Measurements from ENCODE around the gene RNF2. TPM values are rescaled to one million over a fixed set of nuclear protein-coding genes. Genes with fewer than 3 reads are reported as not detected.
"Not testable (repeated sequence)": the region's sequence is repeated elsewhere in the genome, so short reads cannot be mapped to it uniquely, and the experiment has no call there.

Gene RNF2
- 10 to 100 TPM; 19.7 to 20.0 TPM for total RNA-seq

DNA sequence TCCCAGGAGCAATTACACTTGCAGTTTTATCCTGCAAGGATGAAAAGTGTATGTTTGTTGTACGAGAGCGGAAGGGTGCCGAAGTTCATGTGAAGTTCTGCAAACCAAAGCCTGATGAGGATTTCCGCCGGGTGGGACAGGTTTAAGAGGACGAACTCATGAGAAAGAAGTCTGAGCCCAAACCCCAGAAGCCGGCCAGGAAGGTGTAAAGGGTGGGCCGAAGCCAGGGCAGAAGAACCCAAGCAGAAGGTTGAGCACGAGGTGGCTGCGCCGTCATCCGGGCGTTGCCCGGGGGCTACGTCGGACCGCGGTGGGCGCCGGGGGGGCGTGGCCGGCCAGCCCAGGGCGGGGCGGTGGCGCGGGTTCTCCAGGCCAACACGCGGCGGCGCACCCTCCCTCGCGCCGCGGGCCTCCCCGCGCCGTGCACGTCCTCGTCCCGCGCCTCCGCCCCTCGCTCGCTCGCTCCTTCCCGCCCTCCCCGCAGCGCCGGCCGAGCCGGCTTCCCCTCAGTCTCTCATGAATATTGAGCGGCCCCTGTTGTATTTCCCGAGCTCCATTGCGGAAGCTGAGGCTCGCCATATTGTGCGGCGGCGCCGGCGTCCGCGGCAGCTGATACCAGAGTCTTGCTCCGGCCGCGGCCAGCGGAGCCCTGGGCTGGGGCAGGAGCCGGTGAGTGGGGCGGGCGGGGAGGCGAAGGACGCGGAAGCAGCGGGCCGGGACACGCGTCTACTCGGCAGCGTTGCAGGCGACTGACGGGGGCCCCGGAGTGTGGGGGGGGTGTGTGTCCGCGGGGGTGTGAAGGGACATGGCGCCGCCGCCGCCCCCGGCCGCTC, at the start of gene RNF2:
RNF2 (plus strand) TSS at position 578 of the 833 bp plus-strand sequence. CDS start 41,996 bp downstream, outside the sequence.
- H3K27me3 Mint-ChIP-seq, result no peaks in the 10 kb centered on the region
- H3K36me3 Mint-ChIP-seq (ENCODE audit: low read depth), result peaks cover 3% of the 10 kb centered on the region
- peak; percentile 82 for DNase-seq
- H3K9me3 Mint-ChIP-seq, result no peaks in the 10 kb centered on the region
- ChIA-PET POLR2A (interaction anchor here (0.8 to 1.9 kb wide), 13 partner anchors 12 to 636 kb away, joined by 3 to 9 read pairs (median 4); partner anchors contain the start of genes NIBAN1, SWT1 and TRMT1L), CTCF (interaction anchor here (0.6 to 2.5 kb wide), 8 partner anchors 11 to 1074 kb away, joined by 3 to 8 read pairs (median 4); no protein-coding TSS in a partner anchor)
- peak within 1 kb of the TSS; percentile 84 for H3K4me3 Mint-ChIP-seq
- peak within 1 kb of the TSS; percentile 70 for H3K27ac Mint-ChIP-seq
- H3K4me1 Mint-ChIP-seq, result peaks cover 23% of the 10 kb centered on the region

DNA sequence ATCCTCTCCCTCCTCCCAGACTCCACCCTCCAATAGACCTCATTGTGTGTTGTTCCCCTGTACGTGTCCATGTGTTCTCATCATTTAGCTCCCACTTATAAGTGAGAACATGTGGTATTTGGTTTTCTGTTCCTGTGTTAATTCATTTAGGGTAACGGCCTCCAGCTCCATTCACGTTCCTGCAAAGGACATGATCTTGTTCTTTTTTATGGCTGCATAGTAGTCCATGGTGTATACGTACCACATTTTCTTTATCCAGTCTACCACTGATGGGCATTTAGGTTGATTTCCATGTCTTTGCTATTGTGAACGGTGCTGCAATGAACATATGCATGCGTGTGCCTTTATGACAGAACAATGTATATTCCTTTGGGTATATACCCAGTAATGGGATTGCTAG, 45.4 kb upstream of the RNF2 start:
- CTCF ChIA-PET; H3K9me3 Mint-ChIP-seq; H3K4me3 Mint-ChIP-seq; H3K36me3 Mint-ChIP-seq (ENCODE audit: low read depth); DNase-seq; POLR2A ChIA-PET; H3K4me1 Mint-ChIP-seq; H3K27ac Mint-ChIP-seq: not testable (repeated sequence)
- H3K27me3 Mint-ChIP-seq, result peaks cover 22% of the 10 kb centered on the region

DNA sequence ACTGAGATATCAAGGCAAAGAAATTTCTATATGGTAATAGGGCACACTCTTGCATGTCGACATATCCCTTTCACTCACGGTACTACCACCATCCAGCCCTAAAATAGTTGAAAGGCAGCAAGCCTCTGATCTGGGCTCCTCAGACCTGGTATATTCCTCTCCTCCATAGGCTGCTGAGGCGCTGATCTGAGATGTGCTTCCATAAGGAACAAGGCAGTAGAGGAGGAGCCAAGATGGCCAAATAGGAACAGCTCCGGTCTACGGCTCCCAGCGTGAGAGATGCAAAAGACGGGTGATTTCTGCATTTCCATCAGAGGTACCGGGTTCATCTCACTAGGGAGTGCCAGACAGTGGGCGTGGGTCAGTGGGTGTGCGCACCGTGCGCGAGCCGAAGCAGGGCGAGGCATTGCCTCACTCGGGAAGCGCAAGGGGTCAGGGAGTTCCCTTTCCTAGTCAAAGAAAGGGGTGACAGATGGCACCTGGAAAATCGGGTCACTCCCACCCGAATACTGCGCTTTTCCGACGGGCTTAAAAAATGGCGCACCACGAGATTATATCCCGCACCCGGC, 44.0 kb upstream of the RNF2 start:
- peaks cover 15% of the 10 kb centered on the region for H3K27me3 Mint-ChIP-seq
- POLR2A ChIA-PET; DNase-seq; H3K36me3 Mint-ChIP-seq (ENCODE audit: low read depth); CTCF ChIA-PET; H3K4me1 Mint-ChIP-seq; H3K9me3 Mint-ChIP-seq; H3K4me3 Mint-ChIP-seq; H3K27ac Mint-ChIP-seq: not testable (repeated sequence)

DNA sequence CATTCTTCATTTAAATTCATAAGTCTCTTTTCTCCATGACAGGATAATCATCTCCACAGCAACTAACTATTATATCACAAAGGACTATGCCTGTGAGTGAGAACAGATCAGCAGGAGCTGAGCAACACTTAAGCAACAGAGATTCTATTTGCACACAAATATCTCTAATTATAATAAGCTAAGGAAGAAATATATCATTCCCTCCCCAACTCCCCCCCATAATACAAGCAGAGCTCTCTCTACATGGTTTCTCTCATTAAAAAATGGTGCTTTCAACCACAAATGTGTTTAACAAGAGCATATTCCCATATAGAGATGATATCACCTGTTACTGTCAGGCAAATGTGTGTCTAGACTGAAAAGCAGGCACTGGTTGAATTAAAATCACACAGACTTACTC, 36.5 kb upstream of the RNF2 start:
- CTCF ChIA-PET, result no interaction called here
- no peak overlapping the region for H3K4me3 Mint-ChIP-seq
- DNase-seq, result no peak
- POLR2A ChIA-PET, result no interaction called here
- no peak overlapping the region for H3K27ac Mint-ChIP-seq
- no peaks in the 10 kb centered on the region for H3K36me3 Mint-ChIP-seq (ENCODE audit: low read depth)
- H3K27me3 Mint-ChIP-seq, result peaks cover 5% of the 10 kb centered on the region
- H3K9me3 Mint-ChIP-seq, result no peaks in the 10 kb centered on the region
- H3K4me1 Mint-ChIP-seq, result no peaks in the 10 kb centered on the region

DNA sequence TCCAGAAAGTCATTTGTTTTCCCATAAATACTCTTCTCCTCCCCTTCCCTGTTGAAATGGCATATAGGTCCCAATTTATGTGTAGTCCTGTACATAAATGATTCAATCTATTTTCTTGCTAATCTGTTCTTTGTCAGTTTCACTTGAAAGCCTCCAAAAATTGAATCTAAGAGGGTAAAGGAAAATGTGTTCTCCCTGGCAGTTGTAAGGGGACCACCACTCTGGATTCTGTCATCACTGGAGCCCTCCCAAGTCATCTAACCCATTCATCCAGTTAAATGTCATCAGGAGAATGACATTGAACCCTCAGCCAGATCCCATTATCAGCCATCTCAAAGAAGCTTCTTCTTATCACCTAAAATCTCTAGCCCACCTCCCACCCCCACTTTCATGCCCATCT, 35.0 kb upstream of the RNF2 start:
- H3K27me3 Mint-ChIP-seq, result peaks cover 3% of the 10 kb centered on the region
- ChIA-PET POLR2A (no interaction called here), CTCF (no interaction called here)
- H3K9me3 Mint-ChIP-seq, result no peaks in the 10 kb centered on the region
- no peak overlapping the region for H3K4me3 Mint-ChIP-seq
- H3K4me1 Mint-ChIP-seq, result no peaks in the 10 kb centered on the region
- no peaks in the 10 kb centered on the region for H3K36me3 Mint-ChIP-seq (ENCODE audit: low read depth)
- no peak for DNase-seq
- H3K27ac Mint-ChIP-seq, result no peak overlapping the region

DNA sequence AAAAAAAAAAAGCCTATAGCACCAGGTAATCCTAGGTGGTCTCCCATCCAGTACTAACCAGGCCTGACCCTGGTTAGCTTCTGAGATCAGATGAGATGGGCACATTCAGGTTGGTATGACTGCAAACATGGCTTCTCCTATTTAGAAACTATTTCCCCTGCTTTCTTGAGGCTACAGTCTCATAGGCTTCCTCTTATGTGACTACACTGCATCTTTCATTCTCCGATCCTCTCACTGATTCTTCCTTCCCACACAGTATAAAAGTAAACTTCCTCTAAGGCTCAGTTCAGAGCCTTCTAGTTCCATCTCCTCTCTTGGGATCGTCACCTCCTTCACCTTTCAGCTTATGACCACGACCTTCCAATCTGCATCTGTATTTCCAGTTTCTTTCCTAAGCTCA, 30.4 kb upstream of the RNF2 start:
- no peak overlapping the region for H3K4me3 Mint-ChIP-seq
- CTCF ChIA-PET, result interaction anchor here (0.6 kb wide), 1 partner anchor 209 kb away, joined by 3 read pairs; no protein-coding TSS in a partner anchor

DNA sequence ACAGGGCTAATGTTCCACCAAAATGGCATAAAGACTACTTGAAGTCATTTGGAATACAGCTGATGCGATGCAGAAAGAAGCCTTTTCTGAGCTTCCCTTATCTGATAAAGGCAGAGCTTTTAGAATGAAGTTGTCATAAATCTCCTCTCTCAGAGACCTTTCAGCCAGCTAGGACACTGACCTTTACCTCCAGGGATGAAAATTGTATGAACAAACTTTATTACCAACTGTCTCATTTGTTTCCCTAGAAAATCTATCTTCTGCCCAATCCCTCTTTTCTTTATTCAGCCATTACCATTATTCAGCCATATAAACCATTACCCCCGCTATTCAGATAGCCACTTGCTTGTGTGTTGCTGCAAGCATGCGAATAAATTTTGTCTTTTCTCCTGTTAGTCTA, 29.7 kb upstream of the RNF2 start:
- no peak overlapping the region for H3K4me3 Mint-ChIP-seq
- no peaks in the 10 kb centered on the region for H3K4me1 Mint-ChIP-seq
- no peaks in the 10 kb centered on the region for H3K9me3 Mint-ChIP-seq
- DNase-seq, result no peak
- POLR2A ChIA-PET, result no interaction called here
- no peak overlapping the region for H3K27ac Mint-ChIP-seq
- H3K27me3 Mint-ChIP-seq, result peaks cover 3% of the 10 kb centered on the region
- CTCF ChIA-PET, result no interaction called here
- no peaks in the 10 kb centered on the region for H3K36me3 Mint-ChIP-seq (ENCODE audit: low read depth)

More for the DNA sequence above, 30.4 kb upstream of the RNF2 start:
- Mint-ChIP-seq H3K27ac (no peak overlapping the region), H3K27me3 (peaks cover 3% of the 10 kb centered on the region), H3K36me3 (ENCODE audit: low read depth) (no peaks in the 10 kb centered on the region), H3K9me3 (no peaks in the 10 kb centered on the region), H3K4me1 (no peaks in the 10 kb centered on the region)
- POLR2A ChIA-PET, result no interaction called here
- DNase-seq, result no peak

DNA sequence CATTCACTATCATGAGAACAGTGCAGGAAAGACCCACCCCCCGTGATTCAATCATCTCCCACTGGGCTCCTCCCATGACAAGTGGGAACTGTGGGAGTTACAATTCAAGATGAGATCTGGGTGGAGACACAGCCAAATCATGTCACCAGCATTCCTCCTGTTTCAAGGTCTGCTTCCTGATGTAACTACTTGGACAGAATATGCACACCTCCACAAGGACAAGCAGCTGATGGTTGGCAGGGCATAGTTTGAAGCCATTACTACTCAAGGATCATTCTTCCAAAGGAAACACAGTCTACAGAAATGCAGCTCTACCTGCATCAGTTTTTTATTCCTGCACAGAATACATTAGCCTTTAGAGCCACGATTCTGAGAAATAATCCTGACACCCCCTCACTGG, 28.5 kb upstream of the RNF2 start:
- no peak overlapping the region for H3K27ac Mint-ChIP-seq
- no peak for DNase-seq
- H3K4me3 Mint-ChIP-seq, result no peak overlapping the region
- H3K9me3 Mint-ChIP-seq, result no peaks in the 10 kb centered on the region
- ChIA-PET POLR2A (no interaction called here), CTCF (no interaction called here)
- H3K36me3 Mint-ChIP-seq (ENCODE audit: low read depth), result no peaks in the 10 kb centered on the region
- H3K4me1 Mint-ChIP-seq, result no peaks in the 10 kb centered on the region
- peaks cover 3% of the 10 kb centered on the region for H3K27me3 Mint-ChIP-seq

DNA sequence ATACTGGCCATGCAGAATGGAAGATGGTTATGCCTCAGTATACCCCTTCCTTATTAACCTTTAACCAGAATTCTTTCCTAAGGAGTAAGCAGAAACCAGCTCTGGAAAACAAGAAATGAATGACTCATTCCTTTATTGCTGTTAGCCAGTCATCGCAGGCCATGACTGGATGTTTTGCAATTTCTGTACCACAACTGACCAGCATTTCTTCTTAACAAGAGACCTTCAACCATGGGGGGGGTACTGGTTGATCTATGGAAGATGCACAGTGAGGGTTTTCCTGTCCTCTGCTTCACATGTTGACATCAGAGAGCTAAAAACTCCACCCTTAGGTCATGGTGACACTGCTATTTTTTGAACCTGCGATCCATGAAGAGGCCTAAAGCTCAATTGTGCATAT, 28.0 kb upstream of the RNF2 start:
- Mint-ChIP-seq H3K27ac (no peak overlapping the region), H3K27me3 (peaks cover 3% of the 10 kb centered on the region), H3K4me3 (no peak overlapping the region), H3K36me3 (ENCODE audit: low read depth) (no peaks in the 10 kb centered on the region), H3K4me1 (no peaks in the 10 kb centered on the region), H3K9me3 (no peaks in the 10 kb centered on the region)
- DNase-seq, result no peak
- CTCF ChIA-PET, result no interaction called here
- POLR2A ChIA-PET, result no interaction called here

DNA sequence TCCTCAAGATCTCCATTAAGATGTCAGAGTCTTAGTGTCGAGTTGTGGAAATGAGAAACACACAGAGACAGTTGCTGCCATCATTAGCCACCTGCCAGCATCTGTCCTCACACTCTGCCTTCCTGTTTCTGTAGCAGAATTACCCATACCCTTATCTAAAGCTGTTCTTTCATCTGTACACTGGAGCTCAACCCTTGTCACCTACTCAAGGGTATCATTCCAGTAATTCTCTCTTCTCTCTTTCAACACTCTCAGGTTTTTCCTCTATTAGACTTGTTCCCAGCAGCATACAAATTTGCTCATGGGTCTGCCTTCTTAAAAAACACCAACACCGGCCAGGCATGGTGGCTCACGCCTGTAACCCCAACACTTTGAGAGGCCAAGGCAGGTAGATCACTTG, 27.4 kb upstream of the RNF2 start:
- Mint-ChIP-seq H3K27ac (no peak overlapping the region), H3K36me3 (ENCODE audit: low read depth) (no peaks in the 10 kb centered on the region), H3K27me3 (peaks cover 3% of the 10 kb centered on the region), H3K4me1 (no peaks in the 10 kb centered on the region), H3K4me3 (no peak overlapping the region), H3K9me3 (no peaks in the 10 kb centered on the region)
- ChIA-PET CTCF (no interaction called here), POLR2A (no interaction called here)
- no peak for DNase-seq

DNA sequence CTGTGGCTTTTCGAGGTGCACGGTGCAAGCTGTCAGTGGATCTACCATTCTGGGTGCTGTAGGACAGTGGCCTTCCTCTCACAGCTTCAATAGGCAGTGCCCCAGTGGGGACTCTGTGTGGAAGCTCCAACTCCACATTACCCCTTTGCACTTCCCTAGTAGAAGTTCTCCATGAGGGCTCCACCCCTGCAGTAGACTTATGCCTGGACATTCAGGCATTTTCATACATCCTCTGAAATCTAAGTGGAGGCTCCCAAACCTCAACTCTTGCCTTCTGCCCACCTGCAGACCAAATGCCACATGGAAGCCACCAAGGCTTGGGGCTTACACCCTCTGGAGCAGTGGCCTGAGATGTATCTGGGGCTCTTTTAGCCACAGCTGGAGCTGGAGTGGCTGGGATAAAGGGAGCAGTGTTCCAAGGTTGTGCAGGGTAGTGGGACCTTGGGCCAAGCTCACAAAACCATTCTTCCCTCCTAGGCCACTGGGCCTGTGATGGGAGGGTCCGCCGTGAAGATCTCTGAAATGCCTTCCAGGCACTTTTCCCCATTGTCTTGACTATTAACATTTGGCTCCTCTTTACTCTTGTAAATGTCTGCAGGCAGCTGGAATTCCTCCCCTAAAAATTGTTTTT, 18.0 kb upstream of the RNF2 start:
- DNase-seq, result no peak
- Mint-ChIP-seq H3K9me3 (peaks cover 23% of the 10 kb centered on the region), H3K27ac (no peak overlapping the region), H3K4me1 (no peaks in the 10 kb centered on the region), H3K36me3 (ENCODE audit: low read depth) (peaks cover 15% of the 10 kb centered on the region), H3K4me3 (no peak overlapping the region), H3K27me3 (peaks cover 10% of the 10 kb centered on the region)
- POLR2A ChIA-PET, result no interaction called here
- CTCF ChIA-PET, result no interaction called here

DNA sequence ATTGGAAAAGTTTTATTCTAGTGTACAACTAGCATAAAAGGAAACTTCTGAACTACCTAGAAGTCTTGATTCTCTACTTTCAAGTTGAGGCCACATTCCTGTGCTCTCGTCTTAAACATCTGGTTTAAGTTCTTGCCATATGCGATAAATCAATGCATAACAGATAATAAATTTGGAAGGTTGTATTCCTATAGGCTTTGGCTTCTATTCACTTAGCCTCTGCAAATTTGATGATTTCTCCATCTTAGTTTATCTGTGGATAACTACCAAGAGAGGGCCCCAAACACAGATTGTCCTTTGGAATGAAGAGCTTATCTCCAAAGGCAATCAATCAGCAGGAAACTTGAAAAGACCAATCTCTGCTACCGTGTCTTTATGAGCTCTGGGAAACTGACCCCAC, 11.7 kb upstream of the RNF2 start:
- ChIA-PET CTCF (interaction anchor here (0.6 to 2.5 kb wide), 5 partner anchors 12 to 136 kb away, joined by 3 to 6 read pairs (median 3); partner anchors contain the start of gene RNF2), POLR2A (no interaction called here)
- H3K36me3 Mint-ChIP-seq (ENCODE audit: low read depth), result no peaks in the 10 kb centered on the region
- no peak for DNase-seq
- H3K9me3 Mint-ChIP-seq, result peaks cover 2% of the 10 kb centered on the region
- H3K27ac Mint-ChIP-seq, result no peak overlapping the region
- no peak overlapping the region for H3K4me3 Mint-ChIP-seq
- H3K27me3 Mint-ChIP-seq, result peaks cover 17% of the 10 kb centered on the region
- no peaks in the 10 kb centered on the region for H3K4me1 Mint-ChIP-seq

DNA sequence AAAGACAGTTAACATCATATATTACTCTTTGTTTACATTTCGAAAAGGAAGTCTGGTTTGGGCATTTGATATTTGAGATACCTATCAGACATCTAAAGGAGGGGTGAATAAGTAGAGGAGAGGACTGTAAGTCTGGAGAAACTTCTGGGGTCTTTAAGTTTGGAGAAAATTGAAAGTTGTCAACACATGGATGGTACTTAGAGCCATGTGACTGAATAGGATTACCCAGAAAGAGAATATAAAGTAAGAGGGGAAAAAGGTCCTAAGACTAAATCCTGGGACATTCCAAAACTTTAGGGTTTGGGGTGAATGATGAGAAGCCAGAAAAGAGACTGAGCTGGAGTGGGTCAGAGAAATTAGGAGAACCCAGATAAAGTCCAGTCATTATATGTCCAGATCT, 10.1 kb upstream of the RNF2 start:
- H3K4me3 Mint-ChIP-seq, result no peak overlapping the region
- no peaks in the 10 kb centered on the region for H3K9me3 Mint-ChIP-seq
- H3K4me1 Mint-ChIP-seq, result no peaks in the 10 kb centered on the region
- CTCF ChIA-PET, result interaction anchor here (2.5 kb wide), 1 partner anchor 11 kb away, joined by 6 read pairs; the partner anchor contains the start of gene RNF2
- no peaks in the 10 kb centered on the region for H3K36me3 Mint-ChIP-seq (ENCODE audit: low read depth)
- no peak overlapping the region for H3K27ac Mint-ChIP-seq
- no peak for DNase-seq
- POLR2A ChIA-PET, result no interaction called here
- H3K27me3 Mint-ChIP-seq, result peaks cover 12% of the 10 kb centered on the region
